G401.6 (cell line): ENCODE measurements around the gene PCP2.

Source experiments
- FAIRE-seq: peaks from 2 replicates; lab custom pipeline; 2012; peaks lifted over from hg19 to GRCh38; lab: Jason Lieb, UNC

The PCP2 gene

DNA sequence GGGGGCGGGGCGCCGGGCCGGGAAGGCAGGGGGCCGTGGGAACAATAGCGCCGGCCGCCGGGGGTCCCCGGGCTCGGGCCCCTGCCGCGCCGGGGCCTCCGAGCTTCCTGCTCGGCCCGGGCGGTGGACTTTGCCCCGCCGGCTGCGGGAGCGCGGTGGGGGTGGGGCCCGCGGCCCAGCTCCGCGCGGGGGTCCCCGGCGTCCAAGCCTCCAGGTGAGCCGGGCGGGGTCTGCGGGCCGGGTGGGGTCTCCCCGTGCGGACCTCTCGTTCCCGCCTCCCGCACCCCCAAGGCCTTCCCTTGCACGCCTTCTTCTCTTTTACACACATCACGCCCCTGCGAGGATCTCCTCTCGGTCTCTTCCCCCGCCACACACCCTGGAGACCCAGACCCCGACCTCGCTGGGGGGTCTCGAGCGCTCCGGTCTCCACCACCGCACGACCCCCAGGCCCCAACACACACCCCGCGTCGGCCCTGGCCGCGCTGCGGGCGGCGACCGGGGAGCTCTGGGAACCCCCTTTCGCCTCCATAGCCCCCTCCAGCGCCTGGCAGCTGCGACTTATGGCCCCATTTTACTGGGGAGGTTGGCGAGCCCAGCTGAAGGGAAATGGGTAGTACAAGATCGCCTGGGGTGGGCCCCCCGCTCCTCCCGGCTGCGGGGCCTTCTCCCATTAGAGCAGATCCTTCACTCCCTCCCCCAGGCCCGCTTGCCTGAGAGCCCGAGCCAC is 37.1 kb downstream of the PCP2 start:
- FAIRE-seq: no peak

DNA sequence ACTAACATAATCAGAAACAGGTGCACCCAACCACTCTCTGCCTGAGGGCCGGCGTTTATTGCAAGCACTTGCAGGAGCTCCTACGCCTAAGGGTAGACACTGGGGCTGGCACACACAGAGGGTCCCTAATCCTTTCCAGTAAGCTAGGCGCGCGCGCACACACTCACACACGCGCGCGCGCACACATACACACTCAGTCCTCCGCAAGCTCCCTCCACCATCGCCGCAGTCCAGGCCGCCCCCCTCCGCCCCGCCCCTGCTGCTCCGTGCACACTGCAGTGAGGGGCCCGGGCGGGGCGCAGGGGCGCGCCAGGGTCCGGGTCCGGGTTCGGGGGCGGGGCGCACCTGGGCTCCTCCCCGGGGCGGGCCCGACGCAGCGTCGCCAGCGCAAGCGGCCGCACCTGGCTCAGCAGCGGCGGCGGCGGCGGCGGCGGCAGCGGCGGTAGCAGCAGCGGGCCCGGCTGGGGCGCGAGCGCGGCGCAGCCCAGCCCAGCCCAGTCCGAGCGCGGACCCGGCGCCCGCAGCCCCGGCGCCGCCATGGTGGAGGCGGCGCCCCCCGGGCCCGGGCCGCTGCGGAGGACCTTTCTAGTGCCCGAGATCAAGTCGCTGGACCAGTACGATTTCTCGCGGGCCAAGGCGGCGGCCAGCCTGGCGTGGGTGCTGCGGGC is 37.9 kb downstream of the PCP2 start, which contains the start of gene CAMSAP3:
Gene CAMSAP3 (plus strand): TSS at position 398 of the 668 bp plus-strand sequence. CDS start 140 bp downstream, at position 538.
- no peak for FAIRE-seq

DNA sequence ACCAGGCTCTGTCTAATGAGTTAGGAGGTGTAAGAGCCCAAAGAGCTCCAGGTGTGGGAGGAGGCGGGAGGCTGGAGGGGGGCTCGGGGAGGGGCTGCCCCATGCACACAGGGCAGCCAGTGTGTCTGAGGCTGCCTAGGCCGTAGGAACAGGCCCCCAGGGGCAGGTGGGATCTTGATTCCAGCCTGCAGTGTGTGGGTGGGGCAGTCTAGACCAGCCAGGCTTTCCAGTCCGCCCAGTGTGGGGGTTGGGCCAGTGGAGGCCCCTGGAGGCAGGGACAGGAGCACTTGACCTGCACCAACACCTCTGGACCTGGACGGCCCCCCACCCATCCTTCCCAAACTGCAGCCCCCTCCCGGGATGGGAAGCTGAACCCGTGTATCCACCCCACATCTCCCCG is 43.3 kb downstream of the PCP2 start:
- no peak for FAIRE-seq

DNA sequence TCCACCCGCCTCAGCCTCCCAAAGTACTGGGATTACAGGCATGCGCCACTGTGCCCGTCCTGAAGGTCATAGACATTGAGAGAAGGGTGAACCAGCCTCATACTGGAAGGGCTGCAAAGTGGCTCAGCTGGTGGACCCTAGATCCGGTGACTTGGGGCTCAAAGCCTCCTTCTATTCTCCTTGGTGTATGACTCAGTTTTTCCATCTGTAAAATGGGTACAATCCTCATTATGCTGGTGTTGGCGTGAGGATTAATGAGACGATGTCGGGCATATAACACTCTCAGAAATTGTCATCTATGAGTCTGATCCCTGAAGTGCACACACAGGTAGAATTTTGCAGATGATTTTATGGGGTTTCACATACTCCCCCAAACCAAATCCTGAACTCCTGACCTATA is 43.7 kb downstream of the PCP2 start:
- no peak for FAIRE-seq

DNA sequence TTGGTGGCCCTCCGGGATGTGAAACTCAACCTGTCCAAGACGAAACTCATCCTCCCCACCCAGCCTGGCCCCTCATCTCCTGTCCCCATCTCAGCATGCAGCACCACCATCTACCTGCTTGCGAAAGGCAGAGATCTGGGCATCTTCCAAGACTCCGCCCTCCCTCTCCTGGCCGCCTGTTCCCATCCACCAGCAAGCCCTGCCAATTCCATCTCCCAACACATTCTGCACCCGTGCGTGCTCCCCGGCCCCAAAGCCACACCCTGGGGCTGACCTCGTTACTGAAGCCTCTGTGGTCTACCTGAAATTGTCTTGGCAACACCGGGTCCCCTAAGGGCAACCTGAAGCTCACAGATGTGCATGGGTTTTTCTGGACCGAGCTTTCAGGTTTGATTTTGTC is 51.1 kb downstream of the PCP2 start:
- no peak for FAIRE-seq
